Sigmoid colon (tissue), 4 donors: ENCODE data around the gene SLC26A8.

Source experiments
- EP300 ChIP-seq, 4 donors: sonication (generic); formaldehyde crosslinking; IDR thresholded peaks; one replicate each; pipeline ENCODE4 v1.6.1; 2017; ENCODE audit warnings: antibody characterized with exemption in 4 of 4
- POLR2A ChIP-seq, 2 donors: fragments of 450-650 bp; IDR thresholded peaks; one replicate each; pipeline ENCODE4 v1.6.1; 2016; ENCODE audit warnings: antibody characterized with exemption in 2 of 2, mild to moderate bottlenecking in 2 of 2, moderate library complexity in 2 of 2

- TF ChIP-seq POLR2A (IDR thresholded peaks at IDR 0.05) = no peak
- no peak for TF ChIP-seq EP300 (IDR thresholded peaks at IDR 0.05)
Observed at GRCh38 chr6:35968821-35969220, 55.6 kb downstream of the SLC26A8 start.
